ENCODE measurements around the gene CMIP.

Gene CMIP

GRCh38 chr16:81427219-81427618 is 17.4 kb upstream of the CMIP start:
- H3K4me1 Mint-ChIP-seq: peaks cover 5% of the 10 kb centered on the region
- no peak overlapping the region for H3K4me3 Mint-ChIP-seq
- H3K9me3 Mint-ChIP-seq: peaks cover 2% of the 10 kb centered on the region
- TF ChIP-seq CTCF (IDR thresholded peaks at IDR 0.05; ENCODE audit: unreplicated experiment in 3 of 3): no peak
- H3K27me3 Mint-ChIP-seq (ENCODE audit: low read depth): peaks cover 12% of the 10 kb centered on the region
- H3K36me3 Mint-ChIP-seq (ENCODE audit: low read depth): no peaks in the 10 kb centered on the region
- H3K27ac Mint-ChIP-seq: no peak overlapping the region

GRCh38 chr16:81429045-81429521 is 15.5 kb upstream of the CMIP start:
- Mint-ChIP-seq H3K27ac (peak overlapping the region in 1 of 3 experiments; percentile 22), H3K9me3 (no peaks in the 10 kb centered on the region), H3K27me3 (ENCODE audit: low read depth) (peaks cover 13% of the 10 kb centered on the region), H3K36me3 (ENCODE audit: low read depth) (no peaks in the 10 kb centered on the region), H3K4me1 (peaks cover 5% of the 10 kb centered on the region), H3K4me3 (no peak overlapping the region)
- TF ChIP-seq CTCF (IDR thresholded peaks at IDR 0.05; ENCODE audit: unreplicated experiment in 3 of 3): peak; percentile 14 to 39 (median 21)

DNA sequence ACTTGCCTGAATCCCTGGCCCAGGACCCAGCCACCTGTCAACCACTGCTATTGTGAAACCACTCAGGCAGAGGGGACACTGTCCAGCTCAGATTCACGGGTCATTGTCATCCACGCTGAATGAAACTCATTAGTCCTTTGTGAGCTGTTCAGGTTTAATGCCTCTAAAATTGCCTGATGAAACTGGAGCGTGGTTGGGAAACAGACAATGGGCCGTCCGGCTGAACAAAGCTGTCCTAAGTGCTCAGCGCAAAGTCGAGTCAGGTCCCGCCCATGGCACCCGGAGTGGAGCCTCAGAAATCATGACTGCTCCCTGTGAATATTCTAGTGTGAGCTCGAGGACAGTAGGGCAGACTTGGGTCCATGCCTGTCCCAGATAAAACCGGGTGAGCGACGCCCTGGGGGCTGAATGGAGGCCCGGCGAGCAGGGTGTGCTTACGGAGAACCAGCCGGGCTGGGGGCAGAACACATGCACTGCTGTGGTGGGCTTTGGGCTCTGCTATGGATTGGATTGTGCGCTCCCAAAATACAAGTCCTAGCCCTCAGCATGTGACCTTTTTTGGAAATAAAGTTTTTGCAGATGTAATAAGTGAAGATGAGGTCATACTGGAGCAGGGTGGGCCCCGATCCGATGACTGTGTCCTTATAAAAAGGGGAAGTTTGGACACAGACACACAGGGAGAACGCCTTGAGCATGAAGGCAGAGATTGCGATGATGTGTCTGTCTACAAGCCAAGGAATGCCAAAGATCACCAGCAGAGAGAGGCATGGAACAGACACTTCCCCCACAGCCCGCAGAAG is 12.9 kb upstream of the CMIP start:
- no peak for TF ChIP-seq CTCF (IDR thresholded peaks at IDR 0.05; ENCODE audit: unreplicated experiment in 3 of 3)
- no peak overlapping the region for H3K4me3 Mint-ChIP-seq
- peaks cover 13% of the 10 kb centered on the region for H3K27me3 Mint-ChIP-seq (ENCODE audit: low read depth)
- no peaks in the 10 kb centered on the region for H3K36me3 Mint-ChIP-seq (ENCODE audit: low read depth)
- no peaks in the 10 kb centered on the region for H3K9me3 Mint-ChIP-seq
- H3K4me1 Mint-ChIP-seq: peaks cover 5% of the 10 kb centered on the region
- H3K27ac Mint-ChIP-seq: no peak overlapping the region

DNA sequence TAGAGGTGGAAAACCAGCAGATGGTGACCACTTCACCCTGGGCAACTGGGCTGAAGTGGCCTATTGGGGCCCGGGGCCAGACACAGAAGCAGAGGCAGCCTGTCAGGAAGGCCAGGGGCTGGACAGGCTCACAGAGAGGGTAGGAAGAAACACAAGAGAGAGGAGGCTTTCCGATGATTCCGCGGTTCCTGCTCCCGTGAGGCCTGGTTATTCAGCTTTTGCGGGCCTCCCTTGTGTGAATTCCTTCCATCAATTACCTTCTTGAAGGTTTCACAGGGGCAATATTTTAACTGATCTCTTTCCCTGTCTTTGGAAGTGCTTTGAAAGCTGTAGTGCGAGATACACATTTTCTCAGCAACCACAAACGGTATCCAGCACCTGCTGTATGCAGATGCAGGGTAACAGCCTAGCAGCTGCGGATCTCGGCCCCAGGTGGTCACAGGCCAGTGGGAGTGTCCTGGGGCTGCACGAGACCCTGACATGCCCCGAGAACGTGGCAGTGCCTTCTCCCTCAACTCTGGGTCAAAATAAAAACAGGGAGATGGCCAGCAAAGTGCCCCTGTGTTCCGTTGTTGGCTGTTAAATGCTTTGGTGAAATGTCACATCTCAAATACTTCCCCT is 11.6 kb upstream of the CMIP start:
- H3K27ac Mint-ChIP-seq: no peak overlapping the region
- H3K27me3 Mint-ChIP-seq (ENCODE audit: low read depth): peaks cover 22% of the 10 kb centered on the region
- no peaks in the 10 kb centered on the region for H3K36me3 Mint-ChIP-seq (ENCODE audit: low read depth)
- H3K4me3 Mint-ChIP-seq: no peak overlapping the region
- peaks cover 9% of the 10 kb centered on the region for H3K4me1 Mint-ChIP-seq
- no peaks in the 10 kb centered on the region for H3K9me3 Mint-ChIP-seq
- TF ChIP-seq CTCF (IDR thresholded peaks at IDR 0.05; ENCODE audit: unreplicated experiment in 3 of 3): no peak

- H3K27me3 Mint-ChIP-seq (ENCODE audit: low read depth): peaks cover 23% of the 10 kb centered on the region
- no peak overlapping the region for H3K4me3 Mint-ChIP-seq
- H3K9me3 Mint-ChIP-seq: no peaks in the 10 kb centered on the region
- TF ChIP-seq CTCF (IDR thresholded peaks at IDR 0.05; ENCODE audit: unreplicated experiment in 3 of 3): no peak
- no peak overlapping the region for H3K27ac Mint-ChIP-seq
- peaks cover 23% of the 10 kb centered on the region for H3K4me1 Mint-ChIP-seq
- no peaks in the 10 kb centered on the region for H3K36me3 Mint-ChIP-seq (ENCODE audit: low read depth)
These were observed 9.5 kb upstream of the CMIP start for GRCh38 chr16:81435103-81435502.
